Measurements from ENCODE around the gene GPR108.
A peak's percentile ranks its signal among the peaks of the same experiment; 100 is the strongest.
"Not testable (repeated sequence)": the region's sequence is repeated elsewhere in the genome, so short reads cannot be mapped to it uniquely, and the experiment has no call there.

GPR108 gene

DNA sequence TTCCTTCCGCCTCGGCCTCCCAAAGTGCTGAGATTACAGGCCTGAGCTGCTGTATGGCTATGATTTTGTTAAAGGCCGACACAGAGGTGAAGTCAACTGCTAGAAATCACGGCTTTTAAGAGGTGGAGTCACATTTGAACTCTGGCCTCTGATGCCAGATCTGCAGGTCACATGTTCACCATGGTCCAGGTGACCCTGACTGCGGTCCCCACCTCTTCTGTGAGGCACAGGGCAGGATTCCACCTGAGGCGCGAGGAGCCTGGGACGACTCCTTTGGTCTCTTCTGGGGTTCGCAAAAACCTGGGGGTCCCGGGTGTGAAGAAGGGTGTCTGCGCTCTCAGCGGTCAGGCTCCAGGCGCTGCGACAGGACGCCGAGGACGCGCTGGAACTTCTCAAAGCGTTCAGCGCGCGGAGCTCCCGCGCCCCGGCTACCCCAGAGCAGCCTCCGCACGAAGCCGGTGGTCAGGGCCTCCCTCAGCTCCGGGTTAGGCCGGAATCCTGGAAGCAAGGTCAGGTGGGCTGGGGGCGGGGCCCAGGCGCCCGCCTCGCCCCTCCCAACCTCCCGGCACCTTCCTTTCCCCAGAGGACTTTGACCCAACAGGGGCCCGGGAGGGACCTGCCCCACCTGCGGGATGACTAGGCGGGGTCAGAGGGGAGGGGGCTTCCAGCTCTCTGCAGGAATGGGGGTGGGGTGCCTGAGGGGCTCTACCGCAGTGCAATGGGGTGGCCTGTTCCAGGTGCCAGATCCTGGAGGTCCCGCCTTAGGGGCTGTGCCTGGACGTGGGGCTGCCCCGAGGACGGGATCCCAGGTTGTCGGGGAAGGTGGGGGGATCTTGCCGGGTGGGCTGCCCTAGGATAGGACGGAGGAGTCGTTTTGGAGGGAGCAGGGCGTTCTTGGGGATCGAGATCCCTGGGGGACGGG lies 15.1 kb upstream of the GPR108 start:
- Mint-ChIP-seq H3K36me3 (ENCODE audit: insufficient read depth) (peaks cover 48% of the 10 kb centered on the region), H3K27me3 (no peaks in the 10 kb centered on the region), H3K4me1 (ENCODE audit: low read depth in 2 of 2) (peaks cover 10 to 11% of the 10 kb centered on the region in 2 donors), H3K4me3 (peak overlapping the region; percentile 71 to 85), H3K27ac (peak overlapping the region; percentile 6 to 90), H3K9me3 (no peaks in the 10 kb centered on the region)
- no peak for DNase-seq
- ATAC-seq (replicated peaks) = no peak

DNA sequence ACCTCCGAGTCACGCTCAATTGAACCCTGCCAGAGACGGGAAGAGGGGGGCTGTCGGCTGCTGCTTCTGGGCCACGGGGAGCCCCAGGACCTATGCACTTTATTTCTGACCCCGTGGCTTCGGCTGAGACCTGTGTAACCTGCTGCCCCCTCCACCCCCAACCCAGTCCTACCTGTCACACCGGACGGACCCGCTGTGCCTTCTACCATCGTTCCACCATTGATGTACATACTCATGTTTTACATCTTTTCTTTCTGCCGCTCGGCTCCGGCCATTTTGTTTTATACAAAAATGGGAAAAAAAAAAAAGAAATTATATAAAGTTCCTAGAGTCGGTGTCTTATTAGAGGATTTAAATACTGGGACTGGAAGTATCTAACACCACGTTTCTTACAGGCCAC lies 13.8 kb upstream of the GPR108 start:
- Mint-ChIP-seq H3K36me3 (ENCODE audit: insufficient read depth) (peaks cover 54% of the 10 kb centered on the region), H3K27ac (no peak overlapping the region), H3K4me3 (no peak overlapping the region), H3K4me1 (ENCODE audit: low read depth in 2 of 2) (peaks cover 10 to 11% of the 10 kb centered on the region in 2 donors), H3K27me3 (no peaks in the 10 kb centered on the region), H3K9me3 (no peaks in the 10 kb centered on the region)
- ATAC-seq (replicated peaks) (no peak), DNase-seq (no peak)

DNA sequence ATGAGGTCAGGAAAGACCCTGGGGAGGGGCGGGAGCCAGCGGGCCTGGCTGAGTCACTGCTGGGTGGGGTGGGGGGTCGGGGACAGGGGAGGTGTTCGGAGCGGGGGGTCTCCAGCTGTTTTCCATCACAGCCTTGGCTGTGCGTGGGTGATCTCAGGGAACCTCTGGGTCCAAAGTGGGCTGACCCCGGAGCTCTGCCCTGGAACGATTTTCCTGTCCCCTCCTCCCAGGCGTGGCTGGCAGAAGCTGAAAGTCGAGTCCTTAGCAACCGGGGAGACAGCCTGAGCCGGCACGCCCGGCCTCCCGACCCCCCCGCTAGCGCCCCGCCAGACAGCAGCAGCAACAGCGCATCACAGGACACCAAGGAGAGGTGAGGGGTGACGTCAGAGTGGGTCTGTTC lies 12.7 kb upstream of the GPR108 start:
- H3K27ac Mint-ChIP-seq = no peak overlapping the region
- H3K27me3 Mint-ChIP-seq = no peaks in the 10 kb centered on the region

GRCh38 chr19:6748543-6748942 lies 11.2 kb upstream of the GPR108 start:
- not testable (repeated sequence) for H3K4me3 Mint-ChIP-seq; H3K9me3 Mint-ChIP-seq; ATAC-seq (replicated peaks); H3K4me1 Mint-ChIP-seq (ENCODE audit: low read depth in 2 of 2); H3K27me3 Mint-ChIP-seq; DNase-seq
- Mint-ChIP-seq H3K36me3 (ENCODE audit: insufficient read depth) (peaks cover 41% of the 10 kb centered on the region), H3K27ac (peak overlapping the region in 1 of 2 donors; percentile 51)

More for the DNA sequence above, 12.7 kb upstream of the GPR108 start:
- peaks cover 10 to 11% of the 10 kb centered on the region in 2 donors for H3K4me1 Mint-ChIP-seq (ENCODE audit: low read depth in 2 of 2)
- no peaks in the 10 kb centered on the region for H3K9me3 Mint-ChIP-seq
- DNase-seq (no peak), ATAC-seq (replicated peaks) (no peak)
- H3K4me3 Mint-ChIP-seq = no peak overlapping the region
- H3K36me3 Mint-ChIP-seq (ENCODE audit: insufficient read depth) = peaks cover 53% of the 10 kb centered on the region

GRCh38 chr19:6745965-6746364 lies 8.6 kb upstream of the GPR108 start:
- H3K36me3 Mint-ChIP-seq (ENCODE audit: insufficient read depth) = peaks cover 27% of the 10 kb centered on the region
- no peak overlapping the region for H3K27ac Mint-ChIP-seq

DNA sequence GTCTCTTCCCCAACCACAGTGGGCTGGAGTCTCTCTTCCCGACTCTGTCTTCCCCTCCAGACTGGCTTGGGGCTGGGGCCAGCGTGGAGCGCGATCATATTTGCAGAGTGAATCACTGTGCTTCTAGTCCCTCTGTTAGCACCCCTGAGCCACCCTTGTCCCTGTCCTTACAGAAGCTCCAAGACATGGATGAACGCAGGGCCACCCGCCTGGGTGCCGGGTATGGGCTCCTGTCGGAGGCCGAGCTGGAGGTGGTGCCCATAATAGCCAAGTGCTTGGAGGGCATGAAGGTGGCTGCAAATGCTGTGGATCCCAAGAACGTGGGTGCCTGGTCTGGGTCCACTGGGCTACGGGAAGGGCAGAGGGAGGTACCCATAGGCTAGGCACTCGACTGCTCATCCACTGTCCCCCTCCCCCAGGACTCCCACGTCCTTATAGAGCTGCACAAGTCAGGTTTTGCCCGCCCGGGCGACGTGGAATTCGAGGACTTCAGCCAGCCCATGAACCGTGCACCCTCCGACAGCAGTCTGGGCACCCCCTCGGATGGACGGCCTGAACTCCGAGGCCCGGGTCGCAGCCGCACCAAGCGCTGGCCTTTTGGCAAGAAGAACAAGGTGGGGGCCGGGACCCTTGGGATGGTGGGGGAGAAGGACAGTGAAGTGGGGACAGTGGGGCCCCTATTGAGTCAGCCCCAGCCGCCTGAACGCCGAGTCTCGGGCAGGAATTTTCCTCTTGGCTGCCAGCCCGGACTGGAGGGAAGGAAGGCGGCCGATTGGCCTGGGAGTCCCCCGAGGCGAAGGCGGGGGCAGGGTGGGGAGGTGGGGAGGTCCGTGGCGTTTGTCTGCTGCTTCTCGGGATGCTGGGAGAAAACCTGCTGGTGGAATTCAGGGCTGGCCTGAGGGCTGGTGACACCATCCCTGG lies 7.3 kb upstream of the GPR108 start:
- DNase-seq (no peak), ATAC-seq (replicated peaks) (no peak)
- Mint-ChIP-seq H3K4me1 (ENCODE audit: low read depth in 2 of 2) (peaks cover 0 to 7% of the 10 kb centered on the region in 2 donors), H3K27me3 (no peaks in the 10 kb centered on the region), H3K36me3 (ENCODE audit: insufficient read depth) (peaks cover 23% of the 10 kb centered on the region), H3K4me3 (no peak overlapping the region), H3K27ac (no peak overlapping the region), H3K9me3 (no peaks in the 10 kb centered on the region)

More at GRCh38 chr19:6745965-6746364, 8.6 kb upstream of the GPR108 start:
- DNase-seq = no peak
- Mint-ChIP-seq H3K4me1 (ENCODE audit: low read depth in 2 of 2) (peaks cover 0 to 2% of the 10 kb centered on the region in 2 donors), H3K9me3 (no peaks in the 10 kb centered on the region), H3K4me3 (no peak overlapping the region), H3K27me3 (no peaks in the 10 kb centered on the region)
- ATAC-seq (replicated peaks) = no peak

- Mint-ChIP-seq H3K36me3 (ENCODE audit: insufficient read depth) (peaks cover 20% of the 10 kb centered on the region), H3K4me3 (no peak overlapping the region), H3K9me3 (no peaks in the 10 kb centered on the region), H3K27ac (no peak overlapping the region), H3K4me1 (ENCODE audit: low read depth in 2 of 2) (peaks cover 5 to 12% of the 10 kb centered on the region in 2 donors), H3K27me3 (no peaks in the 10 kb centered on the region)
- no peak for ATAC-seq (replicated peaks)
- DNase-seq = no peak
Measured at GRCh38 chr19:6743714-6744380, 6.5 kb upstream of the GPR108 start.

GRCh38 chr19:6743066-6743465 lies 5.7 kb upstream of the GPR108 start:
- no peaks in the 10 kb centered on the region for H3K27me3 Mint-ChIP-seq
- peaks cover 20% of the 10 kb centered on the region for H3K36me3 Mint-ChIP-seq (ENCODE audit: insufficient read depth)
- no peak for DNase-seq
- no peaks in the 10 kb centered on the region for H3K9me3 Mint-ChIP-seq
- H3K4me3 Mint-ChIP-seq = no peak overlapping the region
- no peak for ATAC-seq (replicated peaks)
- H3K27ac Mint-ChIP-seq = peak overlapping the region in 1 of 2 donors; percentile 58
- peaks cover 13 to 19% of the 10 kb centered on the region in 2 donors for H3K4me1 Mint-ChIP-seq (ENCODE audit: low read depth in 2 of 2)

GRCh38 chr19:6740589-6741343 lies 3.4 kb upstream of the GPR108 start:
- ATAC-seq (replicated peaks) (no peak), DNase-seq (no peak)
- peaks cover 25 to 34% of the 10 kb centered on the region in 2 donors for H3K4me1 Mint-ChIP-seq (ENCODE audit: low read depth in 2 of 2)
- H3K4me3 Mint-ChIP-seq = peak overlapping the region; percentile 87 to 97
- H3K27ac Mint-ChIP-seq = peak overlapping the region in 1 of 2 donors; percentile 28
- peaks cover 26% of the 10 kb centered on the region for H3K36me3 Mint-ChIP-seq (ENCODE audit: insufficient read depth)
- H3K9me3 Mint-ChIP-seq = no peaks in the 10 kb centered on the region
- no peaks in the 10 kb centered on the region for H3K27me3 Mint-ChIP-seq

GRCh38 chr19:6739883-6740588 lies 2.7 kb upstream of the GPR108 start:
- no peaks in the 10 kb centered on the region for H3K27me3 Mint-ChIP-seq
- DNase-seq (no peak), ATAC-seq (replicated peaks) (no peak)
- H3K27ac Mint-ChIP-seq = peak overlapping the region in 1 of 2 donors; percentile 97
- peak overlapping the region; percentile 87 to 97 for H3K4me3 Mint-ChIP-seq
- no peaks in the 10 kb centered on the region for H3K9me3 Mint-ChIP-seq
- H3K4me1 Mint-ChIP-seq (ENCODE audit: low read depth in 2 of 2) = peaks cover 27 to 34% of the 10 kb centered on the region in 2 donors
- peaks cover 29% of the 10 kb centered on the region for H3K36me3 Mint-ChIP-seq (ENCODE audit: insufficient read depth)

- Mint-ChIP-seq H3K36me3 (ENCODE audit: insufficient read depth) (peaks cover 31% of the 10 kb centered on the region), H3K27ac (peak within 1 kb of the TSS; percentile 85 to 97), H3K9me3 (no peaks in the 10 kb centered on the region), H3K4me1 (ENCODE audit: low read depth in 2 of 2) (peaks cover 27 to 34% of the 10 kb centered on the region in 2 donors), H3K27me3 (no peaks in the 10 kb centered on the region), H3K4me3 (peak within 1 kb of the TSS; percentile 87 to 97)
- ATAC-seq (replicated peaks) (peak; percentile 14), DNase-seq (peak; percentile 69 to 76 (median 74))
Measured at GRCh38 chr19:6739390-6739882, 2.1 kb upstream of the GPR108 start, which contains the start of gene TRIP10. TRIP10 (plus strand) TSS chr19:6739680; CDS start chr19:6739762, 82 bp downstream.

Measured in effector memory CD8-positive, alpha-beta T cell (primary cell).